Measurements from ENCODE around the gene PPP1R1A.

DNA sequence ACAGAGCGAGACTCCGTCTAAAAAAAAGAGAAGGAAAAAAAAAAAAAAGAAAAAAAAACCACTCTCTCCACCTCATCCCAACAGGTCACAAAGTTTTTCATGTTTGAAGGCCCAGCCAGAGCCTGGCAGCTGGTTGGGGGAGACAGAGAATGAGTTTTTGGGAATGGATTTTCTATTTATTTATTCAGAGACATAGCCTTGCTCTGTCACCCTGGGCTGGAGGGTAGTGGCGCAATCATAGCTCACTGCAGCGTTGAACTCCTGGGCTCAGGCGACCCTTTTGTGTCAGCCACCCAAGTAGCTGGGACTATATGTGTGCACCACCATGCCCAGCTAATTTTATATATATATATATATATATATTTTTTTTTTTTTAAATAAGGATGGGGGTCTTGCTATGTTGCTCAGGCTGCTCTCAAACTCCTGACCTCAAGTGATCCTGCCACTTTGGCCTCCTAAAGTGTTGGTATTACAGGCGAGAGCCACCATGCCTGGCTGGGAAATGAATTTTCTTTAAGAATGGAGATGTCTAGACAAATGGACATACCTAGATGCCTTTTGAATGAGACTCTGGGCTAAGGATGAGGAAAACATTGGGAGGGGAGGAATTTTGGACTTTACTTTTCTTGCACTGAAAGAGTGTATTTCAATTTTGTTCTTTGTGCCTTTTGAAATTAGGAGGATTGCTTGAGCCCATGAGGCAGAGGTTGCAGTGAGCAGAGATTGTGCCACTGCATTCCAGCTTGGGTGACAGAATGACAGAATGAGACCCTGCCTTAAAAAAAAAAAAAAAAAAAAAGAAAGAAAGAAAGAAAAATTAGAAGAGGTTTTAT is 16.9 kb upstream of the PPP1R1A start:
- TF ChIP-seq, protein P1, sequence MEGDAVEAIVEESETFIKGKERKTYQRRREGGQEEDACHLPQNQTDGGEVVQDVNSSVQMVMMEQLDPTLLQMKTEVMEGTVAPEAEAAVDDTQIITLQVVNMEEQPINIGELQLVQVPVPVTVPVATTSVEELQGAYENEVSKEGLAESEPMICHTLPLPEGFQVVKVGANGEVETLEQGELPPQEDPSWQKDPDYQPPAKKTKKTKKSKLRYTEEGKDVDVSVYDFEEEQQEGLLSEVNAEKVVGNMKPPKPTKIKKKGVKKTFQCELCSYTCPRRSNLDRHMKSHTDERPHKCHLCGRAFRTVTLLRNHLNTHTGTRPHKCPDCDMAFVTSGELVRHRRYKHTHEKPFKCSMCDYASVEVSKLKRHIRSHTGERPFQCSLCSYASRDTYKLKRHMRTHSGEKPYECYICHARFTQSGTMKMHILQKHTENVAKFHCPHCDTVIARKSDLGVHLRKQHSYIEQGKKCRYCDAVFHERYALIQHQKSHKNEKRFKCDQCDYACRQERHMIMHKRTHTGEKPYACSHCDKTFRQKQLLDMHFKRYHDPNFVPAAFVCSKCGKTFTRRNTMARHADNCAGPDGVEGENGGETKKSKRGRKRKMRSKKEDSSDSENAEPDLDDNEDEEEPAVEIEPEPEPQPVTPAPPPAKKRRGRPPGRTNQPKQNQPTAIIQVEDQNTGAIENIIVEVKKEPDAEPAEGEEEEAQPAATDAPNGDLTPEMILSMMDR (IDR thresholded peaks at IDR 0.05; ENCODE audit: poor library complexity): no peak
- TF ChIP-seq EZH2phosphoT487 (IDR thresholded peaks at IDR 0.05; ENCODE audit: low read depth, severe bottlenecking, unreplicated experiment) (no peak), EZH2 (IDR thresholded peaks at IDR 0.05; ENCODE audit: borderline replicate concordance) (no peak)

All from hepatocyte (in vitro differentiated cells).